Spleen (tissue), 11 donors: ENCODE data around the gene IL3RA. TPM values are rescaled to one million over a fixed set of nuclear protein-coding genes. Genes with fewer than 3 reads are reported as not detected.
"Not testable (repeated sequence)": the region's sequence is repeated elsewhere in the genome, so short reads cannot be mapped to it uniquely, and the experiment has no call there.

Experiments used
- DNase-seq: peaks from one replicate; pipeline ENCODE4 v3.0.0-alpha.2; 2020
- H3K27ac ChIP-seq, 8 donors: fragments of 200-600 bp; sonication (generic) in 7 of 8; 1 replicate in 4 of 8; 2 replicates in 4 of 8; pipeline versions ENCODE4 v1.5.0 to v1.8.0; 2016 to 2021; ENCODE audit warnings: inconsistent platforms in 4 of 8, mild to moderate bottlenecking in 4 of 8, moderate library complexity in 1 of 8
- H3K27me3 ChIP-seq, 7 donors: fragments of 200-600 bp; sonication (generic) in 6 of 7; replicated peaks in 1 of 7; 1 replicate in 4 of 7; 2 replicates in 3 of 7; pipeline versions ENCODE4 v1.5.0 to v1.8.0; 2016 to 2021; ENCODE audit warnings: inconsistent platforms in 3 of 7, mild to moderate bottlenecking in 1 of 7
- H3K36me3 ChIP-seq, 6 donors: fragments of 200-600 bp; sonication (generic) in 5 of 6; 1 replicate in 4 of 6; 2 replicates in 2 of 6; pipeline versions ENCODE4 v1.5.0 to v1.8.0; 2016 to 2021; ENCODE audit warnings: inconsistent platforms in 2 of 6
- H3K4me1 ChIP-seq, 6 donors: fragments of 200-600 bp; sonication (generic) in 5 of 6; 1 replicate in 3 of 6; 2 replicates in 3 of 6; pipeline versions ENCODE4 v1.5.0 to v1.8.0; 2016 to 2021; ENCODE audit warnings: inconsistent platforms in 3 of 6
- H3K4me3 ChIP-seq, 8 donors: fragments of 200-600 bp; sonication (generic) in 7 of 8; 1 replicate in 4 of 8; 2 replicates in 4 of 8; pipeline versions ENCODE4 v1.5.0 to v1.8.0; 2016 to 2021; ENCODE audit warnings: inconsistent platforms in 4 of 8, mild to moderate bottlenecking in 4 of 8, moderate library complexity in 2 of 8
- H3K9me3 ChIP-seq, 8 donors: fragments of 200-600 bp; sonication (generic) in 7 of 8; 1 replicate in 4 of 8; 2 replicates in 4 of 8; pipeline versions ENCODE4 v1.5.0 to v1.8.0; 2016 to 2021; ENCODE audit warnings: inconsistent platforms in 4 of 8
- POLR2A ChIP-seq, 3 donors: fragments of 450-650 bp; IDR thresholded peaks; one replicate each; pipeline ENCODE4 v1.5.1; 2017; ENCODE audit warnings: antibody characterized with exemption in 3 of 3, mild to moderate bottlenecking in 1 of 3
- POLR2AphosphoS5 ChIP-seq, 3 donors: sonication (generic); formaldehyde crosslinking; IDR thresholded peaks; one replicate each; pipeline ENCODE4 v1.5.1; 2017; ENCODE audit warnings: antibody characterized with exemption in 3 of 3
- WGBS, 5 donors: extraction: QIAGEN DNeasy Blood & Tissue Kit in 3 of 5; methylation state at CpG; one replicate each; pipeline versions ENCODE4 v1.1.5 to v1.1.7; 2013 to 2018; 5-methylcytosine and 5-hydroxymethylcytosine counted together
- intact Hi-C: fragments of 100-400 bp; cut with DNase I; formaldehyde crosslinking; loops from one replicate; pipeline ENCODE4 v1.15.0; 2023; ENCODE audit warnings: low total_unique reads
- polyA plus RNA-seq, 3 donors: library from polyadenylated mRNA; stranded (reverse); fragments of 200-250 nt; gene quantifications; one replicate each; pipeline ENCODE4 v1.2.1, GENCODE V29; 2013
- total RNA-seq, 7 donors: library from RNA; depleted of rRNA in 3 of 7; stranded (reverse); fragments of >200 nt in 3 of 7; fragmentation: NEBNext Ultra II Directional in 4 of 7; extraction: Animal tissue kit (Norgen Biotek cat#: 25700) in 4 of 7; gene quantifications; one replicate each; pipeline versions ENCODE4 v1.1.0 to v1.2.1, GENCODE V29; 2016 to 2021
- TF ChIP-seq, protein P1 (sequence below), 11 experiments: fragments of 200-600 bp in 7 of 11; fragments of 450-650 bp in 4 of 11; sonication (generic) in 4 of 11; IDR thresholded peaks in 8 of 11; conservative IDR thresholded peaks in 3 of 11; 1 replicate in 7 of 11; 2 replicates in 4 of 11; pipeline versions ENCODE4 v1.4.0 to v1.8.0; 2016 to 2021; ENCODE audit warnings: antibody characterized with exemption in 11 of 11, inconsistent platforms in 4 of 11, mild to moderate bottlenecking in 1 of 11
- donor health status: healthy with polysubstance abuse.
- donor health status: DM: no; HTN: no; CAD: no; lungs with moderate emphysema.
- donor health status: DM: no; HTN: no; CAD: no.
- donor health status: Bipolar disorder and iron deficiency.
- donor health status: healthy.
- donor health status: DM: no; HTN: no; CAD: no.
- donor health status: DM: yes; HTN: yes; CAD: no.

Gene IL3RA
- total and polyA plus RNA-seq, 10 donors, result 2.4 to 11.2 (median 7.0) TPM

DNA sequence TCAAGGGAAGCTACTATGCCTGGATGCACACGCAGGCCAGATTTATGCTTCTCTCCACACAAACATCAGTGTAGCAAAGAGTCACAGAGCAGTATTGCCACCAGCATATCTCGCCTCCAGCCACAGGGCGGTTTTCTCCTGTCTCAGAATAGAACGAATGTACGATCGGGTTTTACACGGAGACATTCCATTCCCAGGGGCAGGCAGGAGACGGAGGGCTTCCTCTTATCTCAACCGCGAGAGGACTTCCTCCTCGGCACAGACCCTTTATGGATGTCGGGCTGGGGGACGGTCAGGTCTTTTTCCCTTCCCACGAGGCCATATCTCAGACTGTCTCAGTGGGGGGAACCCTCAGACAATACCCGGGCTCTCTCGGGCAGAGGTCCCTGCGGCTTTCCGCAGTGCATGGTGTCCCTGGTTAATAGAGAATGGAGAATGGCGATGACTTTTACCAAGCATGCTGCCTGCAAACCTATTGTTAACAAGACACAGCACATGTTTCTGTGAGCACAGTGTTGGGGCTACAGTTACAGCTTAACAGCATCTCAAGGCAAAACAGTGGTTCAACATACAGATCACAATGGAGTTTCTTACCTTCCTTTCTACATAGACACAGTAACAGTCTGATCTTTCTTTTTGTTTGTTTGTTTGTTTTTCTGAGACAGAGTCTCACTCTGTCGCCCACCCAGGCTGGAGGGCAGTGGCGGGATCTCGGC, 43.9 kb upstream of the IL3RA start:
- Histone ChIP-seq H3K9me3 (peaks cover 0 to 4% (median 0%) of the 10 kb centered on the region in 8 donors), H3K4me3 (peak overlapping the region in 1 of 8 donors; percentile 24), H3K4me1 (peaks cover 0 to 10% (median 0%) of the 10 kb centered on the region in 6 donors), H3K27me3 (peaks cover 0 to 14% (median 0%) of the 10 kb centered on the region in 7 donors), H3K27ac (no peak overlapping the region), H3K36me3 (peaks cover 0 to 70% (median 0%) of the 10 kb centered on the region in 6 donors)
- DNase-seq, result no peak
- TF ChIP-seq POLR2AphosphoS5 (IDR thresholded peaks at IDR 0.05) (no peak), POLR2A (IDR thresholded peaks at IDR 0.05) (no peak)
- TF ChIP-seq, protein P1, sequence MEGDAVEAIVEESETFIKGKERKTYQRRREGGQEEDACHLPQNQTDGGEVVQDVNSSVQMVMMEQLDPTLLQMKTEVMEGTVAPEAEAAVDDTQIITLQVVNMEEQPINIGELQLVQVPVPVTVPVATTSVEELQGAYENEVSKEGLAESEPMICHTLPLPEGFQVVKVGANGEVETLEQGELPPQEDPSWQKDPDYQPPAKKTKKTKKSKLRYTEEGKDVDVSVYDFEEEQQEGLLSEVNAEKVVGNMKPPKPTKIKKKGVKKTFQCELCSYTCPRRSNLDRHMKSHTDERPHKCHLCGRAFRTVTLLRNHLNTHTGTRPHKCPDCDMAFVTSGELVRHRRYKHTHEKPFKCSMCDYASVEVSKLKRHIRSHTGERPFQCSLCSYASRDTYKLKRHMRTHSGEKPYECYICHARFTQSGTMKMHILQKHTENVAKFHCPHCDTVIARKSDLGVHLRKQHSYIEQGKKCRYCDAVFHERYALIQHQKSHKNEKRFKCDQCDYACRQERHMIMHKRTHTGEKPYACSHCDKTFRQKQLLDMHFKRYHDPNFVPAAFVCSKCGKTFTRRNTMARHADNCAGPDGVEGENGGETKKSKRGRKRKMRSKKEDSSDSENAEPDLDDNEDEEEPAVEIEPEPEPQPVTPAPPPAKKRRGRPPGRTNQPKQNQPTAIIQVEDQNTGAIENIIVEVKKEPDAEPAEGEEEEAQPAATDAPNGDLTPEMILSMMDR (IDR thresholded peaks at IDR 0.05 in 8 of 11, conservative IDR thresholded peaks at IDR 0.05 in 3 of 11), result no peak
- 14 to 30% (median 18%) methylated on average over 21 to 22 of the region's 22 CpGs for WGBS, 5 donors
- intact Hi-C loops, result no loop called here

DNA sequence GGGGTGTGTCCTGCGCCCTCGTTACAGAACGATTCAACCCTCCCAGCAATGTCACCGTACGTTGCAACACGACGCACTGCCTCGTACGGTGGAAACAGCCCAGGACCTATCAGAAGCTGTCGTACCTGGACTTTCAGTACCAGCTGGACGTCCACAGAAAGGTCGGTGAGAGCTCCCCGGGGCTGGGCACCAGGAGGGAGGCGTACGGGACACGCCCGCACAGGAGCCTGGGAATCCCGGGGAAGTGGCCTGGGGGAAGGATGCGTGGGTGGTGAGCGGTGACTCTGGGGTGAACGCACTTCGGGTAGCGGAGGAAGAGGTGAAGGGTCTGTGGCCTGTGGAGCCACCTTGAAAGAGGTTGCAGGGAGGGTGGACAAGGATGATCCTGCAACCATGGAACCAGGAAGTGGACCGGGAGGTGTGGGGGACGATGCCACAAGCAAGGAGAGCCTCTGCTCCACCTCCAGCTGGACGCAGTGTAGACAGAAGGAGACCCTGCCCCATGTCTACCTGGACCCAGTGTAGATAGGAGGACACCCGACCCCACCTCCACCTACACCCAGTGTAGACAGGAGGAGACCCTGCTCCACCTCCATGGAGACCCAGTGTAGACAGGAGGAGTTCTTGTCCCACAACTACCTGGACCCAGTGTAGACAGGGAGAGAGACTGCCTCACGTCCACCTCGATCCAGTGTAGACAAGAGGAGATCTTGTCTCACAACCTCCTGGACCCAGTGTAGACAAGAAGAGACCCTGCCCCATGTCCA, 42.1 kb upstream of the IL3RA start:
- Histone ChIP-seq H3K9me3 (peaks cover 0 to 11% (median 0%) of the 10 kb centered on the region in 8 donors), H3K27ac (no peak overlapping the region), H3K27me3 (peaks cover 0 to 20% (median 0%) of the 10 kb centered on the region in 7 donors), H3K4me1 (peaks cover 0 to 10% (median 0%) of the 10 kb centered on the region in 6 donors), H3K4me3 (no peak overlapping the region), H3K36me3 (peaks cover 0 to 63% (median 0%) of the 10 kb centered on the region in 6 donors)
- intact Hi-C loops, result no loop called here
- WGBS, 5 donors, result 88 to 94% (median 90%) methylated on average over 28 to 29 of the region's 29 CpGs
- no peak for DNase-seq
- TF ChIP-seq POLR2AphosphoS5 (IDR thresholded peaks at IDR 0.05), result peak in 1 of 3 donors; percentile 54
- TF ChIP-seq, protein P1 (IDR thresholded peaks at IDR 0.05 in 8 of 11, conservative IDR thresholded peaks at IDR 0.05 in 3 of 11), result no peak

DNA sequence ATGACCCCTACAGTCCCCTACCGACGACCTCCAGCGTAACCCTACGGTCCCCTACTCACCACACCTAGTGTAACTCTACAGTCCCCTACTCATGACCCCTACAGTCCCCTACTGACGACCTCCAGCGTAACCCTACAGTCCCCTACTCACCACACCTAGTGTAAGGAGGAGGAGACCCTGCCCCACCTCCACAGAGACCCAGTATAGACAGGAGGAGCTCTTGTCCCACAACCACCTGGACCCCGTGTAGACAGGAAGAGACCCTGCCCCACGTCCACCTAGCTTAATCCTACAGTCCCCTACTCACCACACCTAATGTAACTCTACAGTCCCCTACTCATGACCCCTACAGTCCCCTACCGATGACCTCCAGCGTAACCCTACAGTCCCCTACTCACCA, 41.0 kb upstream of the IL3RA start:
- Histone ChIP-seq H3K36me3 (peaks cover 0 to 68% (median 0%) of the 10 kb centered on the region in 6 donors), H3K4me1 (peaks cover 0 to 10% (median 0%) of the 10 kb centered on the region in 6 donors), H3K27ac (no peak overlapping the region), H3K4me3 (no peak overlapping the region), H3K27me3 (peaks cover 0 to 23% (median 0%) of the 10 kb centered on the region in 7 donors), H3K9me3 (peaks cover 0 to 8% (median 0%) of the 10 kb centered on the region in 8 donors)
- 80 to 89% (median 86%) methylated on average over 10 of the region's 10 CpGs for WGBS, 5 donors
- DNase-seq, result no peak
- no peak for TF ChIP-seq POLR2AphosphoS5 (IDR thresholded peaks at IDR 0.05)
- no peak for TF ChIP-seq POLR2A (IDR thresholded peaks at IDR 0.05)
- TF ChIP-seq, protein P1 (IDR thresholded peaks at IDR 0.05 in 8 of 11, conservative IDR thresholded peaks at IDR 0.05 in 3 of 11), result no peak
- intact Hi-C loops, result no loop called here

DNA sequence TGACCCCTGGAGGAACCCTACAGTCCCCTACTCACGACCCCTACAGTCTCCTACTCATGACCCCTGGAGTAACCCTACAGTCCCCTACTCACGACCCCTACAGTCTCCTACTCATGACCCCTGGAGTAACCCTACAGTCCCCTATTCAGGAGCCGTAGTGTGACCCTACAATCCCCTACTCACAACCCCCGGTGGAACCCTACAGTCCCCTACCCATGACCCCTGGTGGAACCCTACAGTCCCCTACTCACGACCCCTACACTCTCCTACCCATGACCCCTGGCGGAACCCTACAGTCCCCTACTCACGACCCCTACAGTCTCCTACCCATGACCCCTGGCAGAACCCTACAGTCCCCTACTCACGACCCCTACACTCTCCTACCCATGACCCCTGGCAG, 39.0 kb upstream of the IL3RA start:
- Histone ChIP-seq H3K27me3 (peaks cover 0 to 23% (median 0%) of the 10 kb centered on the region in 7 donors), H3K36me3 (peaks cover 0 to 67% (median 0%) of the 10 kb centered on the region in 6 donors)
- H3K4me3 ChIP-seq, H3K4me1 ChIP-seq, H3K9me3 ChIP-seq, intact Hi-C loops, H3K27ac ChIP-seq, DNase-seq: not testable (repeated sequence)
- WGBS, 5 donors, result 80 to 91% (median 90%) methylated on average over 5 to 7 of the region's 8 CpGs
